ENCODE measurements around the gene STK10.
"Not testable (repeated sequence)": the region's sequence is repeated elsewhere in the genome, so short reads cannot be mapped to it uniquely, and the experiment has no call there.

STK10 gene

GRCh38 chr5:172048539-172049101 lies 139.4 kb downstream of the STK10 start:
- no peak for DNase-seq

GRCh38 chr5:172048170-172048422 lies 139.9 kb downstream of the STK10 start:
- no peak for DNase-seq

- DNase-seq, result no peak
Observed at GRCh38 chr5:172046593-172046992, 141.4 kb downstream of the STK10 start.

GRCh38 chr5:172045315-172045632 lies 142.8 kb downstream of the STK10 start:
- no peak for DNase-seq

- DNase-seq, result no peak
Observed at GRCh38 chr5:172044631-172045314, 143.3 kb downstream of the STK10 start.

GRCh38 chr5:172043865-172044264 lies 144.2 kb downstream of the STK10 start:
- no peak for DNase-seq

- DNase-seq, result no peak
Observed at GRCh38 chr5:172042183-172042582, 145.8 kb downstream of the STK10 start.

GRCh38 chr5:172038167-172038566 lies 149.9 kb downstream of the STK10 start:
- DNase-seq, result no peak

- DNase-seq, result no peak
Observed at GRCh38 chr5:172035049-172035448, 153.0 kb downstream of the STK10 start.

- no peak for DNase-seq
Observed at GRCh38 chr5:172031894-172032461, 156.0 kb downstream of the STK10 start.

- no peak for DNase-seq
Observed at GRCh38 chr5:172029876-172030275, 158.1 kb downstream of the STK10 start.

- DNase-seq, result no peak
Observed at GRCh38 chr5:172028167-172028566, 159.9 kb downstream of the STK10 start.

- not testable (repeated sequence) for DNase-seq
Observed at GRCh38 chr5:172020110-172020786, 167.8 kb downstream of the STK10 start.

GRCh38 chr5:172015346-172015745 lies 172.7 kb downstream of the STK10 start:
- no peak for DNase-seq

GRCh38 chr5:172010278-172010677 lies 177.7 kb downstream of the STK10 start:
- peak; percentile 70 for DNase-seq

- peak; percentile 66 for DNase-seq
Observed at GRCh38 chr5:172009536-172010270, 178.3 kb downstream of the STK10 start.

- no peak for DNase-seq
Observed at GRCh38 chr5:172008689-172009141, 179.3 kb downstream of the STK10 start.

- DNase-seq, result no peak
Observed at GRCh38 chr5:172008111-172008455, 179.9 kb downstream of the STK10 start.

- peak; percentile 67 for DNase-seq
Observed at GRCh38 chr5:172007175-172008110, 180.6 kb downstream of the STK10 start.

- peak; percentile 99 for DNase-seq
Observed at GRCh38 chr5:172006321-172007174, 181.5 kb downstream of the STK10 start, which contains the start of gene FBXW11. Gene FBXW11, minus strand, starts transcription at chr5:172006638. Its CDS starts 136 bp downstream, at chr5:172006502.

- DNase-seq, result peak; percentile 65
Observed at GRCh38 chr5:172005708-172006320, 182.2 kb downstream of the STK10 start.
